Measurements from ENCODE around the gene SCAP. TPM values are rescaled to one million over a fixed set of nuclear protein-coding genes. Genes with fewer than 3 reads are reported as not detected.

SCAP gene
- total RNA-seq, 2 donors from 2014 or later: 103 to 105 TPM

DNA sequence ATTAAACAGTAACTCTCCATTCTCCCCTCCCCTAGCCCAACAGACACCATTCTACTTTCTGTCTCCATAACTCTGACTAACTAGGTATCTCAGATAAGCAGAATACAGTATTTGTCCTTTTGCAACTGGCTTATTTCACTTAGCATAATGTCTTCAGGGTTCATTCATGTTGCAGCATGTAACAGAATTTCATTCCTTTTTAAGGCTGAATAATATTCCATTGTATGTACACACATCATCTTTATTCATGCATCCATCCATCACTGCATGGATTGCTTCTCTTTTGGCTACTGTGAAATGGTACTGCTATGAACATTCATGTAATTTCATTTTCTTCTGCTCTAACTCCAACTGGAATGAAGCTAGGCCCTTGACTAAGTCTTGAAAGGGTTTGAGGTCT lies 96.9 kb downstream of the SCAP start:
- H3K4me1 ChIP-seq (ENCODE audit: control insufficient read depth, insufficient read depth, low read length): no peaks in the 10 kb centered on the region
- H3K4me3 ChIP-seq (ENCODE audit: low read length): no peak overlapping the region
- no peaks in the 10 kb centered on the region for H3K27me3 Mint-ChIP-seq (ENCODE audit: insufficient read depth)
- H3K27me3 ChIP-seq (ENCODE audit: control insufficient read depth, insufficient read depth, low read length, poor library complexity, severe bottlenecking): no peaks in the 10 kb centered on the region
- peaks cover 10% of the 10 kb centered on the region for H3K36me3 ChIP-seq (ENCODE audit: control insufficient read depth, insufficient read depth, low read length)
- no peak overlapping the region for H3K4me3 Mint-ChIP-seq
- peaks cover 23% of the 10 kb centered on the region for H3K4me1 Mint-ChIP-seq
- peaks cover 4% of the 10 kb centered on the region for H3K36me3 Mint-ChIP-seq (ENCODE audit: low read depth)
- H3K27ac ChIP-seq (ENCODE audit: low read depth, low read length): no peak overlapping the region
- TF ChIP-seq, protein P1, sequence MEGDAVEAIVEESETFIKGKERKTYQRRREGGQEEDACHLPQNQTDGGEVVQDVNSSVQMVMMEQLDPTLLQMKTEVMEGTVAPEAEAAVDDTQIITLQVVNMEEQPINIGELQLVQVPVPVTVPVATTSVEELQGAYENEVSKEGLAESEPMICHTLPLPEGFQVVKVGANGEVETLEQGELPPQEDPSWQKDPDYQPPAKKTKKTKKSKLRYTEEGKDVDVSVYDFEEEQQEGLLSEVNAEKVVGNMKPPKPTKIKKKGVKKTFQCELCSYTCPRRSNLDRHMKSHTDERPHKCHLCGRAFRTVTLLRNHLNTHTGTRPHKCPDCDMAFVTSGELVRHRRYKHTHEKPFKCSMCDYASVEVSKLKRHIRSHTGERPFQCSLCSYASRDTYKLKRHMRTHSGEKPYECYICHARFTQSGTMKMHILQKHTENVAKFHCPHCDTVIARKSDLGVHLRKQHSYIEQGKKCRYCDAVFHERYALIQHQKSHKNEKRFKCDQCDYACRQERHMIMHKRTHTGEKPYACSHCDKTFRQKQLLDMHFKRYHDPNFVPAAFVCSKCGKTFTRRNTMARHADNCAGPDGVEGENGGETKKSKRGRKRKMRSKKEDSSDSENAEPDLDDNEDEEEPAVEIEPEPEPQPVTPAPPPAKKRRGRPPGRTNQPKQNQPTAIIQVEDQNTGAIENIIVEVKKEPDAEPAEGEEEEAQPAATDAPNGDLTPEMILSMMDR (conservative IDR thresholded peaks at IDR 0.05): no peak
- no peak for DNase-seq
- H3K9me3 ChIP-seq (ENCODE audit: control insufficient read depth, low read length): no peaks in the 10 kb centered on the region
- H3K27ac Mint-ChIP-seq: no peak overlapping the region
- H3K9me3 Mint-ChIP-seq: no peaks in the 10 kb centered on the region
- no peak overlapping the region for H3K9ac ChIP-seq (ENCODE audit: extremely low read depth, low read length, poor library complexity, severe bottlenecking)

DNA sequence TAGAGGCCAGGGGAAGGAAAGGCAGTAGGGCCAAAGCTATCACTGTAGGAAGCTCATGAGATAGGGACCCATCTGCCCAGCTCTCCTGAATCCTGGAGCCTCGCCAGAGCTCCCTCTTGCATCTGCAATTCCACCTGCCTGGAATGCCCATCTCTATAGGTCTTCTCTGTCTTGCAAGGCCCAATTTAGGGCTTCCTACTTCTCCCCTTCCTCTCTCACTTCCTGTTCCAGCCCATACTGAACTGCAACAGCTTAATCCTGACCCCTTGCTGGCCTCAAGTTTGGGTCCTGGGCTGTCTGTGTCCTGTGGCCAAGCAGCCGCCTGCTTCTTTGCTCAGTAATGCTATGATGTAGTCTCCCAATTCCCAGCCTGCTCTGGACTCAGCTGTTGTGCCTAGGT lies 98.6 kb downstream of the SCAP start:
- TF ChIP-seq, protein P1 (conservative IDR thresholded peaks at IDR 0.05): no peak
- Mint-ChIP-seq H3K4me3 (no peak overlapping the region), H3K36me3 (ENCODE audit: low read depth) (no peaks in the 10 kb centered on the region), H3K9me3 (no peaks in the 10 kb centered on the region), H3K27ac (no peak overlapping the region), H3K4me1 (peaks cover 23% of the 10 kb centered on the region), H3K27me3 (ENCODE audit: insufficient read depth) (peaks cover 2% of the 10 kb centered on the region)
- no peaks in the 10 kb centered on the region for H3K27me3 ChIP-seq (ENCODE audit: control insufficient read depth, insufficient read depth, low read length, poor library complexity, severe bottlenecking)
- H3K9me3 ChIP-seq (ENCODE audit: control insufficient read depth, low read length): no peaks in the 10 kb centered on the region
- no peaks in the 10 kb centered on the region for H3K4me1 ChIP-seq (ENCODE audit: control insufficient read depth, insufficient read depth, low read length)
- no peak overlapping the region for H3K9ac ChIP-seq (ENCODE audit: extremely low read depth, low read length, poor library complexity, severe bottlenecking)
- no peaks in the 10 kb centered on the region for H3K36me3 ChIP-seq (ENCODE audit: control insufficient read depth, insufficient read depth, low read length)
- no peak for DNase-seq
- 90 to 94% methylated on average over 2 of the region's 2 CpGs for WGBS, 2 experiments (ENCODE audit: insufficient coverage in 1 of 2, insufficient read length in 1 of 2)
- no peak overlapping the region for H3K4me3 ChIP-seq (ENCODE audit: low read length)
- H3K27ac ChIP-seq (ENCODE audit: low read depth, low read length): no peak overlapping the region

GRCh38 chr3:47376393-47376792 lies 99.3 kb downstream of the SCAP start:
- Histone ChIP-seq H3K9ac (ENCODE audit: extremely low read depth, low read length, poor library complexity, severe bottlenecking) (no peak overlapping the region), H3K4me1 (ENCODE audit: control insufficient read depth, insufficient read depth, low read length) (no peaks in the 10 kb centered on the region), H3K9me3 (ENCODE audit: control insufficient read depth, low read length) (no peaks in the 10 kb centered on the region), H3K27ac (ENCODE audit: low read depth, low read length) (no peak overlapping the region), H3K27me3 (ENCODE audit: control insufficient read depth, insufficient read depth, low read length, poor library complexity, severe bottlenecking) (no peaks in the 10 kb centered on the region), H3K4me3 (ENCODE audit: low read length) (no peak overlapping the region), H3K36me3 (ENCODE audit: control insufficient read depth, insufficient read depth, low read length) (no peaks in the 10 kb centered on the region)
- H3K4me1 Mint-ChIP-seq: peaks cover 17% of the 10 kb centered on the region
- no peaks in the 10 kb centered on the region for H3K9me3 Mint-ChIP-seq
- no peak for DNase-seq
- no peak overlapping the region for H3K27ac Mint-ChIP-seq
- TF ChIP-seq, protein P1 (conservative IDR thresholded peaks at IDR 0.05): no peak
- WGBS, 2 experiments (ENCODE audit: insufficient coverage in 1 of 2, insufficient read length in 1 of 2): 85% methylated on average over 3 of the region's 3 CpGs; no CpG with 5 or more reads in 1 of the 2 experiments
- H3K27me3 Mint-ChIP-seq (ENCODE audit: insufficient read depth): peaks cover 2% of the 10 kb centered on the region
- H3K4me3 Mint-ChIP-seq: no peak overlapping the region
- H3K36me3 Mint-ChIP-seq (ENCODE audit: low read depth): no peaks in the 10 kb centered on the region

All from endodermal cell (in vitro differentiated cells).